GM19351 (cell line): ENCODE data around the gene DMD.

Source experiments
- ATAC-seq: cut with Tn5 transposase; IDR thresholded peaks from one replicate; pipeline ENCODE4 v1.9.1; 2021; ENCODE audit warnings: mild to moderate bottlenecking, moderate library complexity; ENCODE audit not compliant: unreplicated experiment

DMD gene

GRCh38 chrX:31547816-31548215 is 1663.5 kb downstream of the DMD start:
- ATAC-seq, result no peak

DNA sequence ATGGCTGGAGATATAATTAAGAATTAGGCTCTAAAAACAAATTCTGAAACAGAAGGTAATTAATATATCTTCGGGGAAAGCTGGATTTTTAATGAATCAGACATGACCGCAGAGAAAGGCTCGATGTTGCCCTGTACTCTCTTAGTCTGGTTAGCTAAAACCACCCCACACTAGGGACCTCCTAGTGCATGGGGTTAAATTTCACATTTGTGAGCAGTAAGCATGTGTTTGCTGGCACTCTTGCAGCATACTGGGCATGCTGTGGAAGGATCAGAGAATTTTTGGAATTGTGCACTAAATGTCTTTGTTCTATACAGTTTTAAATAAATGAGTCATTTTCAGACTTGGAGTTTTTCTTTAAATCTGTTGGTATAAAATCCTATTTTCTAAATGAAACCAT is 1663.9 kb downstream of the DMD start:
- ATAC-seq, result no peak

GRCh38 chrX:31546126-31546525 is 1665.2 kb downstream of the DMD start:
- no peak for ATAC-seq

- no peak for ATAC-seq
Measured at GRCh38 chrX:31545726-31546125, 1665.6 kb downstream of the DMD start.

GRCh38 chrX:31545191-31545590 is 1666.2 kb downstream of the DMD start:
- no peak for ATAC-seq

DNA sequence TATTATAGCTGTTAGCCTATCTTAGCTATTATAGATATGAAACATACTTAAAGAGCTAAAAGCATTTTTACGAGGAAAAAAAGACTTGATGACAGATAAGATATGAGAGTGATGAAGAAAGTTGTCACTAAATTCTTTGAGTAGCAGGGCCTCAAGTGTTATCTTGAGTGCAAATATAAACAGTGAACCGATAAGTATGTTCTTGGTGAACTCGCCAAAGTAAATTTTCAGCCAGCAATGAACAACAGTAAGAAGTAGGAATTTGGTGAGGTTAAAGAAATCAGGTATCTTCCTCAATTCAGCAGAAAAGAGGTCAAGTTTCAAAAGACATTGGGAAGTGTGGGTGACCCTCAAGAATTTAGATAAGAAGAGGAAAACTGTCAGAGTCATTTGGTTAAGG is 1667.7 kb downstream of the DMD start:
- ATAC-seq, result no peak

DNA sequence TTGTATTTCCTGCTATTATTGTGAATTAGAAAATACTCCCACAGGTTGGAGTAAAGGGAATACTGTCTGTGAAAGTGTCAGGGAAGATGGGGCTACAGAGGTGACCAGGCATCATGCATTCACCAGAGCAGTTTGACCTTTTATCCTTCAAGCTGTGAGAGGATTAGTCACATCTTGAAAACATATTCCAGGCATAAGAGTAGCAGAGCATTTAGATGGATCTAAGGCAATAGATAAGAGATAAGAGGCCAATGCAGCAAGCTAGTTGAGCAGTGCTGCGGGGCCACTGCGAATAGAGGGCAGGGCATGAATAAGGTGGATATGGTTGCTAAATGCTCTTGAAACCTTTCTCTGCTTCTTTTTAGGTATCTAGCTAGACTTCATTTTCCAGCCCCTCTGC is 1668.8 kb downstream of the DMD start:
- ATAC-seq, result no peak

DNA sequence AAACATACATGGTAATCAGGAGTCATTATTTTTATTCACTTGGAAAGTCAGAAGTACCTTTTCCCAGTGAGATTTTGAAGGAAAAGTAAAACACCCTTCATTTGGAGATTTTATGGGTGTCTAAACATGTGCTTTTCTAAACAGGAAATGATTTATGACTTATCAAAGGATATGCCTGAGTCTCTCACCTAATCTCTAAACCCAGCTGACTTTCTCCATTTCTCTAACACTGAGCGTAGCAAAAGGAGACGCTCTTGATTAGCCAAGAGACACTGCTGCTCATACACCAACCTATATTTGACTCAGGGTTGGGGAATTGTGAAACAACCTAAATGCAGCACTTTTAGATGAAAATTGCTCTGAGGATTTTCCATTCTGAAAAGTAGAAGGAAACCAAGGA is 1671.0 kb downstream of the DMD start:
- no peak for ATAC-seq

- ATAC-seq, result no peak
Measured at GRCh38 chrX:31527455-31528126, 1683.8 kb downstream of the DMD start.

GRCh38 chrX:31523884-31524536 is 1687.3 kb downstream of the DMD start:
- ATAC-seq, result no peak

DNA sequence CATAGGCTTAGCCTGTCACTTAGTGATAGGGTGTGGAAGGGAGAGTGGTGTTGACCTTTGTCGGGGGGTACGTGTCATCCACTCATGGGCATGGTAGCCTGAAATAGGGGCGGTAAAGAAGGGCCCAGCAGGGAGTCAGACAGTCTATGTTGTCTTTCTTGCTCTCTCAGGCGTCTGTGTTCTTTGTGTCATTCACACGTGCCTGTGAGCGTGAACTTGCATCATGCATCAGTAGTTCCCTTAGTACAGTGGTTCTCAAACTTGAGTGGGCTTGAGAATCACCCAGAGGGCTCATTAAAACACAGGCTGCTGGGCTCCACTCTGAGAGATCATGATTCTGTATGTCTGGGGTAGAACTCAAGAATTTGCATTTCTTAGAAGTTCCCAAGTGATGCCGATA is 1688.6 kb downstream of the DMD start:
- no peak for ATAC-seq

DNA sequence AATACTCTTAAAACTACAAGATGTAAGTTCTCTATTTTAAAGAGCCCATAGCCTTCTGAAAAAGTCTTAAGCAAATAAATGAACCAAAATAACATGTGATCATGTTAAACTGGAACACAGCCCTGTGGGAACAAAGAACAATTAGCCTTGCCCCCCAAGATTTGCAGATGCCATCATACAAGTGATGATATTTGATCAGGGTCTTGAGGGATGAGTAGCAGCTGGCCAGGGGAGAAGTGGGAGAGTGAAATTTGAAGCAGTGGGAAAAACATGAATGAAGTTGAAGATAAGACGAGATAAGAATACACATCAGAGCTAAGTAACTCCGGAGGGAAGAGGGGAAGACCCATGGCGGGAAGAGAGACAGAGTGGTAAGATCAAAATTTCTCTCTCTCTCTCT is 1689.4 kb downstream of the DMD start:
- ATAC-seq, result no peak

DNA sequence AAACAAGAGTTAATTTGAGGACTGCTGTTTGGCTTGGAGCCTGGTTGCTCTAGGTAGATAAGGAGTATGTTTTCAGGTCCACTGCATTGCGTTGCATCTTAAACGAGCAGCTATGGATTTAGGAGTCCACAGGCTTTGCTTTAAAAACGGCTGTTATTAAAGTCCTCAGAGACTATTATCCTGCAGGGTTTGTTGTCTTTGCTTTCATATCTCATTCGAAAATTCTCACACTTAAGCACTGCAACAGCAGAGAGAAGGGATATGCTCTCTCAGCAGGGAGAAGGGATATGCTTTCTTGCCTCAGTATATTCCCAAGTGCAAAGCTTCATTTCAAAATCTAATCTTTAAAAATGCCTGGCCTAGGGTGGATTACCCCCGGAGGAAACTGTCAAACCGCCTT is 1694.8 kb downstream of the DMD start:
- no peak for ATAC-seq

- no peak for ATAC-seq
Measured at GRCh38 chrX:31508338-31508737, 1703.0 kb downstream of the DMD start.

DNA sequence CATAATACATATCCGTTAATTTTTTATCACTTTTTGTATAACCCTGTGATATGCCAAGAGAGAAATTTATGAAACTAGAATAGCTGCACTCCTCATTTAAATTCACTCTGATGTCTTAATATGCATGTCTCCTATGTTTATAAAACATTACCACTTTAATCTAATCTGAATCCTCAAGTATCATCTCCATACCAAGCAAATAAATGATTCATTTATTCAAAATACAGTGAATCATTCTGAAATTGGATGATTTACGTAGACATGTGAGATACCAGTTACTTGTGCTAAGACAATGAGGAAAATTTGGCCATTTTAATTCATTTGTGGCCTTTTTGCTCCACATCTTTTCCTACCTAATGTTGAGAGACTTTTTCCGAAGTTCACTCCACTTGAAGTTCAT is 1704.4 kb downstream of the DMD start:
- ATAC-seq, result no peak

DNA sequence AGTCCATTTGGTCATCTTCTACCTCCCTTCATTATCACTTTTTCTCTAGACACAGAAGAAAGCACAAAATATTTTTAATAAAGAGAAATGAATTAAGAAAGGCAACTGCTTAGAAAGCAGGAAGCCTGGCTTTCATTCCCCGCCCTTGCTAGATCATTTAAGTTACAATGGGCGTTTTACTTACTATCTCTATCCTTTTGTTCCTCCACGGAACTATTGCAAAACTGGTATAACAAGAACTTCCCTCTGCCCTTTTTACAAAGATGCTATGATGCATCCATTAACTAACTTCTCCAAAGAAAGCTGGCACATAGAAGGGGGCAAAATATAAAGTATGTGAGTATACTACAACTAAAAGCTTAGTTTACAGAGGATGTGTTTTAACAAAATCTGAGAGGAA is 1705.0 kb downstream of the DMD start:
- no peak for ATAC-seq

- peak; percentile 65 for ATAC-seq
Measured at GRCh38 chrX:31500921-31501320, 1710.4 kb downstream of the DMD start.

DNA sequence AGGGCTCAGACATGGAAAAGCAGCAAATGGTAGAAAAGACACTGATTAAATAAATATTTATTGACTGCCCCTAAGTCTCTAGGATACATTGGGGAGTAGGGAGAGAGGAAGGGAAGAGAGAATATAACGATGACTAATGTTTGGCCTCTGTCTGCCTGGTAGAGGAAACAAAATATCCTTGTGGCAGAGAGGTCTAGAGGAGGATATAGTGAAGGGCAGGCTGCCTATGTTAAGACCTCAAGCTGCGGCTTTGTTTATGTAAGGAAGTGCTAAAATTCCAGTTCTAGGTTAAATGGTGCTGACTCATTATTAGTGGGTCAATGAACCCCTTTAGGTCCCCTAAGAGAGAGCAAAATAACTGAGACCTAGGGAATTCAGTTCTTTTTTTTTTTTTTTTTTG is 1712.2 kb downstream of the DMD start:
- no peak for ATAC-seq

GRCh38 chrX:31497086-31497485 is 1714.3 kb downstream of the DMD start:
- ATAC-seq, result no peak

DNA sequence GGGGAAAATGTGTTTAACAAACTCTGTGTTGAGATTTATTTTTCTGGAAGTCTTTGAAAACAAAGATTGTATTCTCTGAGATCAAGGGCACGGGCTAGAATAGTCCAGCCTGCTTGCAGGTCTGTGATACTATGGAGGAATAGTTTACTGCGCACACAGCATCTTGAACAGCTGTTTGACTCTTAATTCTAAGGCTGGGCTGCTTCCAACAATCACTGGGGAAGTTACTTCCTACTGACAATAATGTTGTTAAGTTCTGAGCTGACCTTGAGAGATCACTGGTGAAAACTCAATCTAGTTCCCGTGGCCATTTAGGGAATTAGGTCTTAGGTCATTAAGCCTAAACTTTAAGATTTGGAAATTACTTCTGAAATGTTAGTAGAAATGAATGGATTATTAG is 1723.4 kb downstream of the DMD start:
- no peak for ATAC-seq

DNA sequence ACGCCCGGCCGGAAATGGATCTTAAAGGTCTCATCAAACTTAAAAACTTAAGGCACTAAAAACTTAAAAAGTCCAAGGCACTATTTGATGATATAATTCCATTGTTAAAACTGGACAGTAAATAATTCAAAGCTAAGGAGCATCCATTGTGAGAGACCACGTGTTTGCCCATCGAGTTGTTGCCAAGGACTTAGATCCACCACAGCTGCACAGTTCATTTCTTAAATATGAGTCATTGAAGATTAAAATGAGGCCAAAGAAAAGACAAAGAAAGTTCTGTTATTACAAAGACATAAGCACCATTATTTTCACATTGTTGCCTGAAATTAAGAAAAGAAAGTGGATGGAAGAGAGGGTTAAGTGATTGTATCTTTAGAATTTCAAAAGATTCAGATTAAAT is 1728.0 kb downstream of the DMD start:
- no peak for ATAC-seq

DNA sequence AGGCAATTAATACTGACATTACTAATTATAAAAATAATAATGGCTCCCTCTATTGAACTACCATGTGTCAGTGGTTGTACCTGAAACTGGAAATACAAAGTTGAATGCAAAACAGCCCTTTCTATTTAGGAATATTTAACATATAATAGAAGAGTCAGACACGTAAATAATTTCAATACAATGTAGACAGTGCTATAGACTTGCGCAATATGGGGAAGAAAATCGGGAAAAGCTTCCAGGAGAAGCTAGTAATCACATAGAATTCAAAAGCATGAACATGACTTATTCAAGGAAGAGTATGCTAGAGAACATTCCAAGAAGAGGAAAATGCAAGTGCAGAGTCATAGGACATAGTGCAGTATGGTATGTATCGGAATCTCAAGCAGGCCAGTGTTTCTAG is 1730.7 kb downstream of the DMD start:
- no peak for ATAC-seq

GRCh38 chrX:31471229-31471628 is 1740.1 kb downstream of the DMD start:
- no peak for ATAC-seq
